NCI-H2171 (cell line): Measurements from ENCODE around the gene ERC2.
A peak's percentile ranks its signal among the peaks of the same experiment; 100 is the strongest.

Experiments used
- DNase-seq: peaks from one replicate; lab custom pipeline; 2025; lab: John Stamatoyannopoulos, UW

Gene ERC2

GRCh38 chr3:55675478-55675877 lies 792.8 kb downstream of the ERC2 start:
- DNase-seq: no peak

- DNase-seq: no peak
These were observed 794.5 kb downstream of the ERC2 start for GRCh38 chr3:55673764-55674163.

- DNase-seq: no peak
These were observed 799.1 kb downstream of the ERC2 start for GRCh38 chr3:55669133-55669532.

GRCh38 chr3:55668359-55668758 lies 799.9 kb downstream of the ERC2 start:
- no peak for DNase-seq

- no peak for DNase-seq
These were observed 803.9 kb downstream of the ERC2 start for GRCh38 chr3:55664387-55664786.

GRCh38 chr3:55662683-55663082 lies 805.6 kb downstream of the ERC2 start:
- no peak for DNase-seq

GRCh38 chr3:55661571-55661970 lies 806.7 kb downstream of the ERC2 start:
- DNase-seq: no peak

GRCh38 chr3:55661141-55661540 lies 807.1 kb downstream of the ERC2 start:
- no peak for DNase-seq

GRCh38 chr3:55660642-55661041 lies 807.6 kb downstream of the ERC2 start:
- DNase-seq: no peak

GRCh38 chr3:55659701-55660100 lies 808.6 kb downstream of the ERC2 start:
- no peak for DNase-seq

- DNase-seq: peak; percentile 58
These were observed 809.3 kb downstream of the ERC2 start for GRCh38 chr3:55658690-55659562.

GRCh38 chr3:55658270-55658669 lies 810.0 kb downstream of the ERC2 start:
- DNase-seq: no peak

GRCh38 chr3:55655544-55655943 lies 812.7 kb downstream of the ERC2 start:
- DNase-seq: no peak

- DNase-seq: no peak
These were observed 814.0 kb downstream of the ERC2 start for GRCh38 chr3:55654123-55654760.

GRCh38 chr3:55651011-55651410 lies 817.3 kb downstream of the ERC2 start:
- no peak for DNase-seq

- DNase-seq: no peak
These were observed 818.3 kb downstream of the ERC2 start for GRCh38 chr3:55650011-55650410.

GRCh38 chr3:55649554-55649953 lies 818.7 kb downstream of the ERC2 start:
- DNase-seq: no peak

- DNase-seq: no peak
These were observed 819.5 kb downstream of the ERC2 start for GRCh38 chr3:55648591-55649318.

GRCh38 chr3:55647670-55648069 lies 820.6 kb downstream of the ERC2 start:
- DNase-seq: no peak

- DNase-seq: no peak
These were observed 821.2 kb downstream of the ERC2 start for GRCh38 chr3:55647063-55647462.

GRCh38 chr3:55646121-55646520 lies 822.1 kb downstream of the ERC2 start:
- no peak for DNase-seq

GRCh38 chr3:55645422-55645821 lies 822.8 kb downstream of the ERC2 start:
- DNase-seq: no peak

- no peak for DNase-seq
These were observed 825.0 kb downstream of the ERC2 start for GRCh38 chr3:55643283-55643682.
